Astrocyte of the spinal cord (primary cell): ENCODE data around the gene OXNAD1.

Experiments
- DNase-seq: peaks from one replicate; pipeline ENCODE4 v3.0.0; 2011; ENCODE audit warnings: low read depth, low spot score
- H3K4me3 ChIP-seq: 2 replicates; pipeline ENCODE4 v1.5.1; 2011; ENCODE audit warnings: low read depth, mild to moderate bottlenecking, low read length, moderate library complexity
- CTCF ChIP-seq: IDR thresholded peaks from 2 replicates; pipeline ENCODE4 v1.5.1; 2012; ENCODE audit warnings: low read depth, mild to moderate bottlenecking, low read length, inconsistent platforms
- in situ Hi-C: cut with HindIII; loops from 2 replicates; pipeline ENCODE4 v1.10.0; 2017; ENCODE audit warnings: low sequenced_read_pairs

Gene OXNAD1

GRCh38 chr3:16326724-16327349, 61.8 kb downstream of the OXNAD1 start:
- no peak for DNase-seq
- TF ChIP-seq CTCF: no peak
- H3K4me3 ChIP-seq: no peak overlapping the region
- in situ Hi-C loops: no loop called here

GRCh38 chr3:16328124-16328523, 63.1 kb downstream of the OXNAD1 start:
- in situ Hi-C loops: no loop called here
- no peak for DNase-seq
- TF ChIP-seq CTCF: no peak
- H3K4me3 ChIP-seq: no peak overlapping the region

- no peak for DNase-seq
- no peak for TF ChIP-seq CTCF
- in situ Hi-C loops: no loop called here
- no peak overlapping the region for H3K4me3 ChIP-seq
These were observed 64.2 kb downstream of the OXNAD1 start for GRCh38 chr3:16329036-16329825.

GRCh38 chr3:16329826-16330129, 64.8 kb downstream of the OXNAD1 start:
- in situ Hi-C loops: no loop called here
- no peak overlapping the region for H3K4me3 ChIP-seq
- no peak for DNase-seq
- no peak for TF ChIP-seq CTCF

- no peak for TF ChIP-seq CTCF
- in situ Hi-C loops: no loop called here
- DNase-seq: no peak
- H3K4me3 ChIP-seq: no peak overlapping the region
These were observed 65.3 kb downstream of the OXNAD1 start for GRCh38 chr3:16330351-16330750.

GRCh38 chr3:16331319-16331883, 66.4 kb downstream of the OXNAD1 start:
- H3K4me3 ChIP-seq: no peak overlapping the region
- in situ Hi-C loops: no loop called here
- DNase-seq: no peak
- TF ChIP-seq CTCF: no peak
